HepG2 (cell line): ENCODE measurements around the gene ASTN2. TPM values are rescaled to one million over a fixed set of nuclear protein-coding genes. Genes with fewer than 3 reads are reported as not detected.

ENCODE experiments used
- ARID2 ChIP-seq: sonication (generic); formaldehyde crosslinking; IDR thresholded peaks from 2 replicates; pipeline ENCODE4 v1.8.1; 2022; ENCODE audit warnings: mild to moderate bottlenecking, missing genetic modification reagents, borderline replicate concordance
- ATRX ChIP-seq: sonication (generic); formaldehyde crosslinking; IDR thresholded peaks from 2 replicates; pipeline ENCODE4 v1.4.0; 2020; ENCODE audit warnings: missing genetic modification reagents, borderline replicate concordance
- DPF2 ChIP-seq: sonication (generic); formaldehyde crosslinking; IDR thresholded peaks from 2 replicates; pipeline ENCODE4 v1.4.0; 2020; ENCODE audit warnings: mild to moderate bottlenecking, low read depth, missing genetic modification reagents, borderline replicate concordance
- EEA1 ChIP-seq: sonication (generic); formaldehyde crosslinking; IDR thresholded peaks from 2 replicates; pipeline ENCODE4 v1.5.1; 2020; ENCODE audit warnings: mild to moderate bottlenecking, missing genetic modification reagents, borderline replicate concordance
- EP300 ChIP-seq, 3 experiments: sonication (generic) in 1 of 3; formaldehyde crosslinking in 1 of 3; IDR thresholded peaks; 2 replicates each; pipeline versions ENCODE4 v1.5.1 to v1.6.1; 2011 to 2020; ENCODE audit warnings: low read depth in 2 of 3, low read length in 2 of 3, borderline replicate concordance in 1 of 3, improper control_type of control experiment in 1 of 3, mild to moderate bottlenecking in 1 of 3, missing genetic modification reagents in 1 of 3, moderate library complexity in 1 of 3
- HOXA3 ChIP-seq: sonication (generic); formaldehyde crosslinking; IDR thresholded peaks from 2 replicates; pipeline ENCODE4 v1.5.0; 2020; ENCODE audit warnings: missing genetic modification reagents
- ISL2 ChIP-seq: sonication (generic); formaldehyde crosslinking; IDR thresholded peaks from 2 replicates; pipeline ENCODE4 v1.5.0; 2020; ENCODE audit warnings: missing genetic modification reagents
- MAX ChIP-seq: IDR thresholded peaks from 2 replicates; pipeline ENCODE4 v1.6.1; 2012; ENCODE audit warnings: inconsistent platforms
- NFKBIZ ChIP-seq: IDR thresholded peaks from 2 replicates; pipeline ENCODE4 v1.6.1; 2018; ENCODE audit warnings: missing genetic modification reagents, missing compliant biosample characterization
- PATZ1 ChIP-seq: sonication (generic); formaldehyde crosslinking; IDR thresholded peaks from 2 replicates; pipeline ENCODE4 v1.4.0; 2020; ENCODE audit warnings: missing genetic modification reagents
- POGZ ChIP-seq: sonication (generic); formaldehyde crosslinking; IDR thresholded peaks from 2 replicates; pipeline ENCODE4 v1.4.0; 2020; ENCODE audit warnings: mild to moderate bottlenecking, missing genetic modification reagents
- SMAD3 ChIP-seq: sonication (generic); formaldehyde crosslinking; IDR thresholded peaks from 2 replicates; pipeline ENCODE4 v1.4.0; 2020; ENCODE audit warnings: missing genetic modification reagents
- SOX5 ChIP-seq: IDR thresholded peaks from 2 replicates; pipeline ENCODE4 v1.6.1; 2016; ENCODE audit warnings: borderline replicate concordance
- SOX6 ChIP-seq, 2 experiments: fragments of 450-650 bp in 1 of 2; sonication (generic) in 1 of 2; formaldehyde crosslinking in 1 of 2; IDR thresholded peaks; 2 replicates each; pipeline versions ENCODE4 v1.4.0 to v1.6.1; 2017 to 2020; ENCODE audit warnings: antibody characterized with exemption in 1 of 2, mild to moderate bottlenecking in 1 of 2, missing genetic modification reagents in 1 of 2
- STAT6 ChIP-seq: sonication (generic); formaldehyde crosslinking; IDR thresholded peaks from 2 replicates; pipeline ENCODE4 v1.4.0; 2020; ENCODE audit warnings: missing genetic modification reagents, mild to moderate bottlenecking, borderline replicate concordance
- TBX2 ChIP-seq: sonication (generic); formaldehyde crosslinking; IDR thresholded peaks from 2 replicates; pipeline ENCODE4 v1.5.0; 2020; ENCODE audit warnings: missing genetic modification reagents, mild to moderate bottlenecking, borderline replicate concordance
- ZNF597 ChIP-seq: sonication (generic); formaldehyde crosslinking; IDR thresholded peaks from 2 replicates; pipeline ENCODE4 v1.5.0; 2020; ENCODE audit warnings: missing genetic modification reagents
- ZSCAN20 ChIP-seq: sonication (generic); formaldehyde crosslinking; IDR thresholded peaks from 2 replicates; pipeline ENCODE4 v1.4.0; 2020; ENCODE audit warnings: missing genetic modification reagents, mild to moderate bottlenecking, borderline replicate concordance
- polyA plus RNA-seq, 8 experiments: library from polyadenylated mRNA; depleted of rRNA in 3 of 8; stranded (reverse) in 7 of 8; unstranded in 1 of 8; fragments of >200 nt; fragmentation: Illumina TruSeq in 4 of 8; extraction: Trizol in 4 of 8; gene quantifications; 2 replicates each; pipeline versions ENCODE4 v1.2.1 to v1.2.3, GENCODE V29; 2011 to 2016; ENCODE audit warnings: low read depth in 4 of 8, missing spikeins in 1 of 8, mixed read lengths in 1 of 8; ENCODE audit not compliant: insufficient read depth in 1 of 8
- total RNA-seq, 5 experiments: library from RNA; depleted of rRNA; stranded (reverse); fragments of >200 nt; fragmentation: Illumina TruSeq; extraction: Trizol; gene quantifications; 2 replicates each; pipeline ENCODE4 v1.2.3, GENCODE V29; 2016; ENCODE audit warnings: low read depth in 1 of 5
- TF ChIP-seq, protein P1 (sequence below): sonication (generic); formaldehyde crosslinking; IDR thresholded peaks from 2 replicates; pipeline ENCODE4 v1.4.0; 2020; ENCODE audit warnings: missing genetic modification reagents

Gene ASTN2
- total and polyA plus RNA-seq, 2 of the 13 experiments (the other 11 are each of a cell fraction or from before 2014, with no cell fraction given) = 5.2 to 13.5 TPM

DNA sequence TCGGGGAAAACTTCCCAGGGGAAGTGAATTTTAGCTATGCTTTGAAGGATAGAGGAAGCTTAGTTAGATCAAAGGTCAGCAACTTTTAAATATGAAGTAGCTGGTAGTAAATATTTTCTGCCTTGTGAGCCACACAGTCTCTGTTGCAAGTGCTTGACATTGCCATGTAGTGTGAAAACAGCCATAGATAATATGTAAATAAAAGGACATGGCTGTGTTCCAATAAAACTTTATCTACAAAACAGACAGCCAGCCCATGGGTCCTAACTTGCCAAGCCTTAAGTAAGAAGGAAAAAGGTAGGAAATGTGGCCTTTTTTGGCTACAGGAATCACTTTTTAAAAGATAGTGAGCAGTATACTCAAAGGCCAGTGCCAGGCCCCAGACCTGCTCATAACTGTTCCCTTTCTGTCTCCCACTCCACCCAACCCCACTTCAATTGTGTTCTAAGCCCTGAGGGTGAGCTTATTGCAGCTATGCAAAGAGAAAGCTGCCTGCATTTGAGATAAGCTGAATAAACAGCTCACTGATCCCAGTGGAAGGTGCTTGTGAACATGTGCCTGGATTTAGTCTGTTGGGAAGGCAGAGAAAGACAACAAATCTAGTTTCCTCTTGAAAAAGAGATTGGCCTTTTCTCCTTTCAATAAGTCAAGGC, 840.7 kb downstream of the ASTN2 start (continued):
- TF ChIP-seq TBX2 (peak; percentile 95), POGZ (CRISPR knock-in tag) (0 out of 2 replicates have a peak, but pooled peaks have one; percentile 25), EP300 (IDR thresholded peaks at IDR 0.05; ENCODE audit: low read depth in 2 of 2, low read length in 2 of 2) (peak in 1 of 2 experiments; percentile 69; a peak in 2 of 4 replicates), EP300 (CRISPR knock-in tag; IDR thresholded peaks at IDR 0.05; ENCODE audit: borderline replicate concordance) (no peak), STAT6 (CRISPR knock-in tag) (no peak), ISL2 (peak; percentile 40; the same call in 1 of the 2 replicates), SMAD3 (no peak), ZSCAN20 (0 out of 2 replicates have a peak, but pooled peaks have one; percentile 40), MAX (0 out of 2 replicates have a peak, but pooled peaks have one; percentile 40), DPF2 (CRISPR knock-in tag) (0 out of 2 replicates have a peak, but pooled peaks have one; percentile 33), PATZ1 (CRISPR knock-in tag) (peak; percentile 55), HOXA3 (CRISPR knock-in tag) (peak; percentile 52; the same call in 1 of the 2 replicates), NFKBIZ (CRISPR knock-in tag) (0 out of 2 replicates have a peak, but pooled peaks have one; percentile 30), SOX5 (CRISPR knock-in tag) (peak; percentile 90), ATRX (CRISPR knock-in tag) (no peak), EEA1 (CRISPR knock-in tag) (no peak), SOX6 (IDR thresholded peaks at IDR 0.05) (no peak), SOX6 (CRISPR knock-in tag; IDR thresholded peaks at IDR 0.05) (peak; percentile 94), ZNF597 (no peak), ARID2 (no peak)
- TF ChIP-seq, protein P1, sequence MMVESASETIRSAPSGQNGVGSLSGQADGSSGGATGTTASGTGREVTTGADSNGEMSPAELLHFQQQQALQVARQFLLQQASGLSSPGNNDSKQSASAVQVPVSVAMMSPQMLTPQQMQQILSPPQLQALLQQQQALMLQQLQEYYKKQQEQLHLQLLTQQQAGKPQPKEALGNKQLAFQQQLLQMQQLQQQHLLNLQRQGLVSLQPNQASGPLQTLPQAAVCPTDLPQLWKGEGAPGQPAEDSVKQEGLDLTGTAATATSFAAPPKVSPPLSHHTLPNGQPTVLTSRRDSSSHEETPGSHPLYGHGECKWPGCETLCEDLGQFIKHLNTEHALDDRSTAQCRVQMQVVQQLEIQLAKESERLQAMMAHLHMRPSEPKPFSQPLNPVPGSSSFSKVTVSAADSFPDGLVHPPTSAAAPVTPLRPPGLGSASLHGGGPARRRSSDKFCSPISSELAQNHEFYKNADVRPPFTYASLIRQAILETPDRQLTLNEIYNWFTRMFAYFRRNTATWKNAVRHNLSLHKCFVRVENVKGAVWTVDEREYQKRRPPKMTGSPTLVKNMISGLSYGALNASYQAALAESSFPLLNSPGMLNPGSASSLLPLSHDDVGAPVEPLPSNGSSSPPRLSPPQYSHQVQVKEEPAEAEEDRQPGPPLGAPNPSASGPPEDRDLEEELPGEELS = peak; percentile 85
